K562 (cell line): Measurements from ENCODE around the gene SEC22C. TPM values are rescaled to one million over a fixed set of nuclear protein-coding genes. Genes with fewer than 3 reads are reported as not detected.

ENCODE experiments used
- BRD4 ChIP-seq: fragments of 200-600 bp; sonication (generic); IDR thresholded peaks from 2 replicates; pipeline ENCODE4 v1.6.1; 2017; ENCODE audit warnings: inconsistent platforms
- BRF1 ChIP-seq: IDR thresholded peaks from 3 replicates; pipeline ENCODE4 v1.6.1; 2011; ENCODE audit warnings: borderline replicate concordance, mild to moderate bottlenecking; ENCODE audit not compliant: insufficient read length; ENCODE audit errors: extremely low read depth
- ETV5 ChIP-seq: sonication (generic); formaldehyde crosslinking; IDR thresholded peaks from 2 replicates; pipeline ENCODE4 v1.4.0; 2020; ENCODE audit warnings: low read depth, mild to moderate bottlenecking, missing genetic modification reagents
- FOSL1 ChIP-seq: fragments of 200-800 bp; sonication (Bioruptor generic); conservative IDR thresholded peaks from 2 replicates; pipeline ENCODE4 v1.6.1; 2016; ENCODE audit warnings: missing genetic modification characterization, missing compliant biosample characterization
- JUND ChIP-seq, 2 experiments: IDR thresholded peaks; 2 replicates in 1 of 2; 3 replicates in 1 of 2; pipeline ENCODE4 v1.6.1; 2011; ENCODE audit warnings: borderline replicate concordance in 2 of 2, low read depth in 2 of 2, low read length in 2 of 2, improper control_type of control experiment in 1 of 2, missing biosample characterization in 1 of 2, missing genetic modification characterization in 1 of 2, missing genetic modification reagents in 1 of 2
- LCOR ChIP-seq: sonication (generic); formaldehyde crosslinking; IDR thresholded peaks from 2 replicates; pipeline ENCODE4 v1.8.0; 2022; ENCODE audit warnings: mild to moderate bottlenecking, missing genetic modification reagents
- POLR2G ChIP-seq: fragments of 200-400 bp; formaldehyde crosslinking; IDR thresholded peaks from 2 replicates; pipeline ENCODE4 v1.6.1; 2017; ENCODE audit warnings: low read depth, mild to moderate bottlenecking, antibody characterized with exemption, low read length, moderate library complexity
- RAD21 ChIP-seq, 2 experiments: fragments of 250-450 bp in 1 of 2; fragments of 450-650 bp in 1 of 2; sonication (Bioruptor Pico) in 1 of 2; formaldehyde crosslinking in 1 of 2; IDR thresholded peaks in 1 of 2; conservative IDR thresholded peaks in 1 of 2; 2 replicates each; pipeline versions ENCODE4 v1.4.0 to v1.8.0; 2020 to 2022; ENCODE audit warnings: mild to moderate bottlenecking in 2 of 2, moderate library complexity in 1 of 2
- RAD51 ChIP-seq: fragments of 450-650 bp; IDR thresholded peaks from 2 replicates; pipeline ENCODE4 v1.7.1; 2016; ENCODE audit warnings: low read depth, mild to moderate bottlenecking, borderline replicate concordance
- TBP ChIP-seq: optimal IDR thresholded peaks from 2 replicates; pipeline ENCODE3; 2011; ENCODE audit warnings: low read depth, low read length, improper control_type of control experiment
- TGIF2 ChIP-seq: sonication (generic); formaldehyde crosslinking; IDR thresholded peaks from 2 replicates; pipeline ENCODE4 v1.8.1; 2022; ENCODE audit warnings: mild to moderate bottlenecking, missing genetic modification reagents, moderate library complexity
- XRCC5 ChIP-seq: fragments of 200-400 bp; formaldehyde crosslinking; IDR thresholded peaks from 2 replicates; pipeline ENCODE4 v1.6.1; 2017; ENCODE audit warnings: low read depth, mild to moderate bottlenecking, low read length
- ZNF143 ChIP-seq: sonication (generic); formaldehyde crosslinking; IDR thresholded peaks from 2 replicates; pipeline ENCODE4 v1.9.0; 2022; ENCODE audit warnings: mild to moderate bottlenecking, missing genetic modification reagents
- ZNF146 ChIP-seq: IDR thresholded peaks from one replicate; pipeline ENCODE4 v1.6.1; 2018; ENCODE audit warnings: missing compliant biosample characterization; ENCODE audit not compliant: unreplicated experiment
- polyA plus RNA-seq, 8 experiments: library from polyadenylated mRNA; depleted of rRNA in 4 of 8; stranded (reverse) in 5 of 8; unstranded in 3 of 8; fragments of >200 nt; fragmentation: Nextera tagmentation in 2 of 8; fragmentation: Illumina TruSeq in 1 of 8; extraction: Ambion mirVana in 2 of 8; extraction: Trizol in 1 of 8; gene quantifications; 2 replicates each; pipeline versions ENCODE4 v1.2.1 to v1.2.3, GENCODE V29; 2011 to 2014; ENCODE audit warnings: inconsistent platforms in 1 of 8, missing spikeins in 1 of 8
- total RNA-seq, 7 experiments: library from RNA; depleted of rRNA in 6 of 7; stranded (reverse); fragments of >200 nt in 6 of 7; fragmentation: Illumina TruSeq in 2 of 7; extraction: Trizol in 2 of 7; gene quantifications; 2 replicates each; pipeline versions ENCODE4 v1.2.1 to v1.2.3, GENCODE V29; 2011 to 2021; ENCODE audit warnings: low replicate concordance in 1 of 7
- TF ChIP-seq, protein P1 (sequence below): IDR thresholded peaks from 2 replicates; pipeline ENCODE4 v1.6.1; 2016; ENCODE audit warnings: missing genetic modification characterization, missing compliant biosample characterization
- TF ChIP-seq, protein P2 (sequence below): sonication (generic); formaldehyde crosslinking; IDR thresholded peaks from 2 replicates; pipeline ENCODE4 v1.8.0; 2022; ENCODE audit warnings: mild to moderate bottlenecking, missing genetic modification reagents
- TF ChIP-seq, protein P3 (sequence below): fragments of 250-450 bp; sonication (Bioruptor Pico); IDR thresholded peaks from 2 replicates; pipeline ENCODE4 v1.4.0; 2020; ENCODE audit warnings: mild to moderate bottlenecking
- TF ChIP-seq, protein P4 (sequence below): sonication (generic); formaldehyde crosslinking; IDR thresholded peaks from 2 replicates; pipeline ENCODE4 v1.8.0; 2022; ENCODE audit warnings: mild to moderate bottlenecking, missing genetic modification reagents
- TF ChIP-seq, protein P5 (sequence below): fragments of 250-450 bp; sonication (Bioruptor Pico); IDR thresholded peaks from 2 replicates; pipeline ENCODE4 v1.5.0; 2022; ENCODE audit warnings: mild to moderate bottlenecking

Gene SEC22C
- total and polyA plus RNA-seq, 9 of the 15 experiments (the other 6 are each of a cell fraction or from before 2014, with no cell fraction given): 35.6 to 68.4 (median 50.7) TPM

DNA sequence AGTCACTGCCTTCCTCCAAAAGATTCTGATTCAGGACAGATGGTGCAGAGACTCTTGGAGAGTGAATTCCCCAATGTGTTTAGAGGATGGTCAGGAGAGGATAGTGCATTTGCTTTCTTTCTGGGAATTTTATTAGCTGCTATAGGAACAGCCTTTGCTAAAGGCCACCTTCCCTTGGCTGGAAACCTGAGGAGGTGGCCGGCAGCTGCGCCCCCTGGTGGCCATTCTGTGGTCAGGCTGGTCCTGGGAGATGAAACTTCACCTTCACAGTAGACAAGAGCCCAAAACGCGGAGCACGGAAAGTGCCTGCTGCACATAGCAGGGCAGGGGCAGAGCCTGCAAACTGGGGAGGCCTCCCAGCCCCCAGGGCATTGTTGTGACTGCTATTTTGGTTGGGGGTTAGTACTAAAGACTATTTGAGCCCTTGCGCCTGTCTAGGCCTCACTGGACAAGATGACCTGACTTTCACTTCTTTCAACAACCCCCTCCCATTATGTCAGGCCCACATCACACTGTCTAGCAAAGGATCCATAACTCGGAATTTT lies 34.3 kb downstream of the SEC22C start (continued):
- TF ChIP-seq, protein P1, sequence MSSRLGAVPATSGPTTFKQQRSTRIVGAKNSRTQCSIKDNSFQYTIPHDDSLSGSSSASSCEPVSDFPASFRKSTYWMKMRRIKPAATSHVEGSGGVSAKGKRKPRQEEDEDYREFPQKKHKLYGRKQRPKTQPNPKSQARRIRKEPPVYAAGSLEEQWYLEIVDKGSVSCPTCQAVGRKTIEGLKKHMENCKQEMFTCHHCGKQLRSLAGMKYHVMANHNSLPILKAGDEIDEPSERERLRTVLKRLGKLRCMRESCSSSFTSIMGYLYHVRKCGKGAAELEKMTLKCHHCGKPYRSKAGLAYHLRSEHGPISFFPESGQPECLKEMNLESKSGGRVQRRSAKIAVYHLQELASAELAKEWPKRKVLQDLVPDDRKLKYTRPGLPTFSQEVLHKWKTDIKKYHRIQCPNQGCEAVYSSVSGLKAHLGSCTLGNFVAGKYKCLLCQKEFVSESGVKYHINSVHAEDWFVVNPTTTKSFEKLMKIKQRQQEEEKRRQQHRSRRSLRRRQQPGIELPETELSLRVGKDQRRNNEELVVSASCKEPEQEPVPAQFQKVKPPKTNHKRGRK (tag): no peak
- TF ChIP-seq TGIF2: no peak
- no peak for TF ChIP-seq ZNF146
- no peak for TF ChIP-seq ETV5 (CRISPR knock-in tag)
- TF ChIP-seq, protein P2, sequence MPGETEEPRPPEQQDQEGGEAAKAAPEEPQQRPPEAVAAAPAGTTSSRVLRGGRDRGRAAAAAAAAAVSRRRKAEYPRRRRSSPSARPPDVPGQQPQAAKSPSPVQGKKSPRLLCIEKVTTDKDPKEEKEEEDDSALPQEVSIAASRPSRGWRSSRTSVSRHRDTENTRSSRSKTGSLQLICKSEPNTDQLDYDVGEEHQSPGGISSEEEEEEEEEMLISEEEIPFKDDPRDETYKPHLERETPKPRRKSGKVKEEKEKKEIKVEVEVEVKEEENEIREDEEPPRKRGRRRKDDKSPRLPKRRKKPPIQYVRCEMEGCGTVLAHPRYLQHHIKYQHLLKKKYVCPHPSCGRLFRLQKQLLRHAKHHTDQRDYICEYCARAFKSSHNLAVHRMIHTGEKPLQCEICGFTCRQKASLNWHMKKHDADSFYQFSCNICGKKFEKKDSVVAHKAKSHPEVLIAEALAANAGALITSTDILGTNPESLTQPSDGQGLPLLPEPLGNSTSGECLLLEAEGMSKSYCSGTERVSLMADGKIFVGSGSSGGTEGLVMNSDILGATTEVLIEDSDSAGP (CRISPR knock-in tag): no peak
- no peak for TF ChIP-seq ZNF143 (CRISPR knock-in tag)
- TF ChIP-seq LCOR (CRISPR knock-in tag): no peak
- TF ChIP-seq FOSL1 (tag): no peak
- TF ChIP-seq, protein P3, sequence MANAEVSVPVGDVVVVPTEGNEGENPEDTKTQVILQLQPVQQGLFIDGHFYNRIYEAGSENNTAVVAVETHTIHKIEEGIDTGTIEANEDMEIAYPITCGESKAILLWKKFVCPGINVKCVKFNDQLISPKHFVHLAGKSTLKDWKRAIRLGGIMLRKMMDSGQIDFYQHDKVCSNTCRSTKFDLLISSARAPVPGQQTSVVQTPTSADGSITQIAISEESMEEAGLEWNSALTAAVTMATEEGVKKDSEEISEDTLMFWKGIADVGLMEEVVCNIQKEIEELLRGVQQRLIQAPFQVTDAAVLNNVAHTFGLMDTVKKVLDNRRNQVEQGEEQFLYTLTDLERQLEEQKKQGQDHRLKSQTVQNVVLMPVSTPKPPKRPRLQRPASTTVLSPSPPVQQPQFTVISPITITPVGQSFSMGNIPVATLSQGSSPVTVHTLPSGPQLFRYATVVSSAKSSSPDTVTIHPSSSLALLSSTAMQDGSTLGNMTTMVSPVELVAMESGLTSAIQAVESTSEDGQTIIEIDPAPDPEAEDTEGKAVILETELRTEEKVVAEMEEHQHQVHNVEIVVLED (CRISPR knock-in tag): no peak
- TF ChIP-seq JUND (IDR thresholded peaks at IDR 0.05; ENCODE audit: borderline replicate concordance, low read depth, low read length): peak; percentile 42; the same call in 1 of the 2 replicates
- no peak for TF ChIP-seq JUND (tag; IDR thresholded peaks at IDR 0.05; ENCODE audit: borderline replicate concordance, low read depth, low read length)
- TF ChIP-seq BRD4: no peak
- peak; percentile 34 to 61; a peak in 3 of 4 replicates for TF ChIP-seq RAD21 (CRISPR knock-in tag; conservative IDR thresholded peaks at IDR 0.05 in 1 of 2, IDR thresholded peaks at IDR 0.05 in 1 of 2)
- TF ChIP-seq, protein P4, sequence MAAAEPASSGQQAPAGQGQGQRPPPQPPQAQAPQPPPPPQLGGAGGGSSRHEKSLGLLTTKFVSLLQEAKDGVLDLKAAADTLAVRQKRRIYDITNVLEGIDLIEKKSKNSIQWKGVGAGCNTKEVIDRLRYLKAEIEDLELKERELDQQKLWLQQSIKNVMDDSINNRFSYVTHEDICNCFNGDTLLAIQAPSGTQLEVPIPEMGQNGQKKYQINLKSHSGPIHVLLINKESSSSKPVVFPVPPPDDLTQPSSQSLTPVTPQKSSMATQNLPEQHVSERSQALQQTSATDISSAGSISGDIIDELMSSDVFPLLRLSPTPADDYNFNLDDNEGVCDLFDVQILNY (CRISPR knock-in tag): no peak
- TF ChIP-seq RAD51: no peak
- TF ChIP-seq, protein P5, sequence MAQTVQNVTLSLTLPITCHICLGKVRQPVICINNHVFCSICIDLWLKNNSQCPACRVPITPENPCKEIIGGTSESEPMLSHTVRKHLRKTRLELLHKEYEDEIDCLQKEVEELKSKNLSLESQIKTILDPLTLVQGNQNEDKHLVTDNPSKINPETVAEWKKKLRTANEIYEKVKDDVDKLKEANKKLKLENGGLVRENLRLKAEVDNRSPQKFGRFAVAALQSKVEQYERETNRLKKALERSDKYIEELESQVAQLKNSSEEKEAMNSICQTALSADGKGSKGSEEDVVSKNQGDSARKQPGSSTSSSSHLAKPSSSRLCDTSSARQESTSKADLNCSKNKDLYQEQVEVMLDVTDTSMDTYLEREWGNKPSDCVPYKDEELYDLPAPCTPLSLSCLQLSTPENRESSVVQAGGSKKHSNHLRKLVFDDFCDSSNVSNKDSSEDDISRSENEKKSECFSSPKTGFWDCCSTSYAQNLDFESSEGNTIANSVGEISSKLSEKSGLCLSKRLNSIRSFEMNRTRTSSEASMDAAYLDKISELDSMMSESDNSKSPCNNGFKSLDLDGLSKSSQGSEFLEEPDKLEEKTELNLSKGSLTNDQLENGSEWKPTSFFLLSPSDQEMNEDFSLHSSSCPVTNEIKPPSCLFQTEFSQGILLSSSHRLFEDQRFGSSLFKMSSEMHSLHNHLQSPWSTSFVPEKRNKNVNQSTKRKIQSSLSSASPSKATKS (CRISPR knock-in tag): no peak
- peak; percentile 30; the same call in 1 of the 2 replicates for TF ChIP-seq POLR2G
- no peak for TF ChIP-seq TBP
- TF ChIP-seq BRF1: no peak
- TF ChIP-seq XRCC5: peak; percentile 87; the same call in 1 of the 2 replicates
